ENCODE measurements around the gene SCAMP3. TPM values are rescaled to one million over a fixed set of nuclear protein-coding genes. Genes with fewer than 3 reads are reported as not detected.

The SCAMP3 gene
- total RNA-seq, 4 donors from 2014 or later = 39.0 to 66.1 (median 44.8) TPM

DNA sequence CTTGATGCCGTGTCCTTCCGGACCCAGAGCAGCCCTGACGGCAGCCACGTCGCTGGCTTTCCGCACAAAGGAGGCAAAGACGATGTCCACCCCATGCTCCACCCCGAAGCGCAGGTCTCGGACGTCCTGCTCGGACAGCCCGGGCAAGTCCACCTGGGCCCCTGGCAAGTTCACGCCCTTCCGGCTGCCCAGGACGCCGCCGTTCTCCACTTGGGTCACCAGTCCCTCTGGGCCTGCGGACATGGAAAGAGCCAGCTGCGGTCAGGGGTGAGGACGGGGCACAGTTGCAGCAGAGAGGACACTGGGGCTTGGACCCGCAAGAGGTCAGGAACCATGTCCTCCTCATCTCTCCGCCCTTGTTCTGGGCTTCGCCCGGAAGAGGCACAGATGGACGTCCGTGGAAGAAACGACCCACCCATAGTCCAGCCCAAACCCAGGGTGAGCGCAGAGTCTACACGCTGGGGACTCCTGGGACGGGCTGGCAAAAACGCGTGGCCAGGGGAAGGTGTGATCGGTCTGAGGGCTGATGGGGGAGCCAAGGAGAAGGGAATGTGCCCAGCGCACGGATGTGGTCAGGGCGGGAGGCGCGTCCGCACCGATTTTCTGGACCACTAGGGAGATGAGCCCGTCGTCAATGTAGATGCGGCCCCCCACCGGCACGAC, 32.5 kb upstream of the SCAMP3 start:
- TF ChIP-seq, protein P1, sequence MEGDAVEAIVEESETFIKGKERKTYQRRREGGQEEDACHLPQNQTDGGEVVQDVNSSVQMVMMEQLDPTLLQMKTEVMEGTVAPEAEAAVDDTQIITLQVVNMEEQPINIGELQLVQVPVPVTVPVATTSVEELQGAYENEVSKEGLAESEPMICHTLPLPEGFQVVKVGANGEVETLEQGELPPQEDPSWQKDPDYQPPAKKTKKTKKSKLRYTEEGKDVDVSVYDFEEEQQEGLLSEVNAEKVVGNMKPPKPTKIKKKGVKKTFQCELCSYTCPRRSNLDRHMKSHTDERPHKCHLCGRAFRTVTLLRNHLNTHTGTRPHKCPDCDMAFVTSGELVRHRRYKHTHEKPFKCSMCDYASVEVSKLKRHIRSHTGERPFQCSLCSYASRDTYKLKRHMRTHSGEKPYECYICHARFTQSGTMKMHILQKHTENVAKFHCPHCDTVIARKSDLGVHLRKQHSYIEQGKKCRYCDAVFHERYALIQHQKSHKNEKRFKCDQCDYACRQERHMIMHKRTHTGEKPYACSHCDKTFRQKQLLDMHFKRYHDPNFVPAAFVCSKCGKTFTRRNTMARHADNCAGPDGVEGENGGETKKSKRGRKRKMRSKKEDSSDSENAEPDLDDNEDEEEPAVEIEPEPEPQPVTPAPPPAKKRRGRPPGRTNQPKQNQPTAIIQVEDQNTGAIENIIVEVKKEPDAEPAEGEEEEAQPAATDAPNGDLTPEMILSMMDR (IDR thresholded peaks at IDR 0.05; ENCODE audit: low read depth) = no peak

DNA sequence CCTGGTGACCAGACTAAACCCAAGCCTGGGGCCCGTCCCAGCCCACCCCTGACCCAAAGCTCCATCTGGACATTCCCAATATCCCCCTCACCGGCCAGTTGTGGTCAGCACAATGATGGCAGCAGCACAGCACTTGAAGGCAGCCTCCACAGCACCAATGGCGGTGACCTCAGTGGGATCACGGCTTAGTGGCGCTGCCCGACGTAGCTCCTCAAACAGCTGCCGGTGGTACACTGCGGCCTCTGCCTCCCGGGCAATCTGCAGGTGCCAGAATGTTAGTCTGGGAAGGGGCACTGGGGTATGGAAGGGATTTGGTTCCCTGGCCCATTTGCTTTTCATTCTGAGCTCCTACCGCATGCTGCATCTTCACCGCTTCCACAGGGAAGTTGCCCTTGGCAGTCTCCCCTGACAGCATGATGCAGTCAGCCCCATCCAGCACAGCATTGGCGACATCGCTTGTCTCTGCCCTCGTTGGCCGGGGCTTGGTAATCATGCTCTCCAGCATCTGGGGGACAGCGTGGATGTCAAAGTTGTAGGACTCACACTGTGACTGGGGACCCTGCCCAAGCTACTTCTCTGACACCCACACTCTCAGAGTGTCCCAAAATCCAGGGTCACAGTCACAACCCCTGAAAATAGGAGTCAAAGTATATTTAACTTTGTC, 31.1 kb upstream of the SCAMP3 start:
- TF ChIP-seq, protein P1 (IDR thresholded peaks at IDR 0.05; ENCODE audit: low read depth) = no peak

DNA sequence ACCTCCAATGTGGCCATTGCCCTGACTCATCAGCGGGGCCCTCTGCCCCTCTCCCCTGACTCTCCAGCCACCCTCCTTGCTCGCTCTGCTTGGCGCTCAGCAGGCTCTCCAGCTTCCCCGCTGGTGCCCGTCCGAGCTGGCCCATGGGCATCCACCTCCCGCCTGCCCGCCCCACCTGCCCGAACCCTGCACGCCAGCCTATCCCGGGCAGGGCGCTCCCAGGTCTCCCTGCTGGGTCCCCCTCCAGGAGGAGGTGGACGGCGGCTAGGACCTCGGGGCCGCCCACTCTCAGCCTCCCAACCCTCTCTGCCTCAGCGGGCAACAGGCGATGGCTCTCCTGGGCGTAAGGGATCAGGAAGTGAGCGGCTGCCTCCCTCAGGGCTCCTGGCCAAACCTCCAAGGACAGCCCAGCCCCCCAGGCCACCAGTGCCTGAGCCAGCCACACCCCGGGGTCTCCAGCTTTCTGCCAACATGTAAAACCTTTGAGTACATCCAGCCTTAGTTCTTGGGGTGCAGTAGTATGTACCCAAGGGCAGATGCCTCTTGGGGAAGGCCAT, 25.9 kb upstream of the SCAMP3 start:
- TF ChIP-seq, protein P1 (IDR thresholded peaks at IDR 0.05; ENCODE audit: low read depth) = no peak

GRCh38 chr1:155286544-155286943, 24.4 kb upstream of the SCAMP3 start:
- TF ChIP-seq, protein P1 (IDR thresholded peaks at IDR 0.05; ENCODE audit: low read depth) = no peak

DNA sequence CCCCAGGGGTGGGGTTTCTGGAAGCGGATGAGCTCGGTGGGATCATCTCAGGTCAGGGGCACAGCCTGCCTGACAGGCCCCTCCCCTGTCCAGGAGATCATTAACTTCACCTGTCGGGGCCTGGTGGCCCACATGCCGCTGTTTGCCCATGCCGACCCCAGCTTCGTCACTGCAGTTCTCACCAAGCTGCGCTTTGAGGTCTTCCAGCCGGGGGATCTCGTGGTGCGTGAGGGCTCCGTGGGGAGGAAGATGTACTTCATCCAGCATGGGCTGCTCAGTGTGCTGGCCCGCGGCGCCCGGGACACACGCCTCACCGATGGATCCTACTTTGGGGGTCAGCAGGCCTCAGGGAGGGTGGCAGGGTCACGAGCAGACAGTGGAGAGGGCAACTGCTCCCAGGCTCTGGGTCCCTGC, 23.5 kb upstream of the SCAMP3 start:
- TF ChIP-seq, protein P1 (IDR thresholded peaks at IDR 0.05; ENCODE audit: low read depth) = no peak

DNA sequence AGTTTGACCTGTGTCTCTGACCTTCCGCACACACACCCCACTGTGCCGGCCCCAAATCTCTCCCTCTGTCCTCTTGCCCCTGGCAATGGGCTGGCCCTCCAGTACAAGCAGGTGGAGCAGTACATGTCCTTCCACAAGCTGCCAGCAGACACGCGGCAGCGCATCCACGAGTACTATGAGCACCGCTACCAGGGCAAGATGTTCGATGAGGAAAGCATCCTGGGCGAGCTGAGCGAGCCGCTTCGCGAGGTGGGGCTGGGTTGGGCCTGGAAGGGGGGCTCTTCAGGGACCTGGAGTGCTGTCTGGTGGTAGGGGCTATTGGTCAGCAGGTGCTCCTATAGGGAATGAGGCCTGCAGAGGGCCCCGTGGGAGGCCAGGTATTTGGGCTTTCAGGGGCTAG, 22.9 kb upstream of the SCAMP3 start:
- TF ChIP-seq, protein P1 (IDR thresholded peaks at IDR 0.05; ENCODE audit: low read depth) = no peak

DNA sequence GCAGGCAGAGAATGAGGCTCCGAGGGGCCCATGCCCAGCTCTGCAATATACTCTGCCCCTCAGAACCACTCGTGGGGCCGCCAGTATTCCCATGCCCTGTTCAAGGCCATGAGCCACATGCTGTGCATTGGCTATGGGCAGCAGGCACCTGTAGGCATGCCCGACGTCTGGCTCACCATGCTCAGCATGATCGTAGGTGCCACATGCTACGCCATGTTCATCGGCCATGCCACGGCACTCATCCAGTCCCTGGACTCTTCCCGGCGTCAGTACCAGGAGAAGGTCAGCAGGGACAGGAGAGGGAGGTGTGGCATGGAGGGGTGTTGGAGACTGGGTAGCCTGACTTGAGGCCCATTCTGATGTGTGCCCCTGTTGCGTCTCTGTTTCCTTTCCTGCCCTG, 22.3 kb upstream of the SCAMP3 start:
- TF ChIP-seq, protein P1 (IDR thresholded peaks at IDR 0.05; ENCODE audit: low read depth) = no peak

Data from subcutaneous adipose tissue (tissue), 4 donors.